Activated naive CD4-positive, alpha-beta T cell treated with Interleukin-2 at 50 U/mL for 16 hours (primary cell): Measurements from ENCODE around the gene SUMO3.

Experiments
- DNase-seq: peaks from one replicate; pipeline ENCODE4 v3.0.0-alpha.2; 2020

The SUMO3 gene

GRCh38 chr21:44801468-44802395 lies 16.1 kb downstream of the SUMO3 start, which contains the start of gene UBE2G2:
UBE2G2 (minus strand) TSS chr21:44801820; CDS start chr21:44801748, 72 bp downstream.
- peak; percentile 90 for DNase-seq

- peak; percentile 6 for DNase-seq
These were observed 16.8 kb downstream of the SUMO3 start for GRCh38 chr21:44800971-44801467.

- peak; percentile 14 for DNase-seq
These were observed 17.8 kb downstream of the SUMO3 start for GRCh38 chr21:44800103-44800502.

- no peak for DNase-seq
These were observed 18.2 kb downstream of the SUMO3 start for GRCh38 chr21:44799646-44800045.

- DNase-seq = no peak
These were observed 20.1 kb downstream of the SUMO3 start for GRCh38 chr21:44797775-44798174.

GRCh38 chr21:44795342-44795741 lies 22.5 kb downstream of the SUMO3 start:
- no peak for DNase-seq

- DNase-seq = no peak
These were observed 24.1 kb downstream of the SUMO3 start for GRCh38 chr21:44793592-44794374.

GRCh38 chr21:44792702-44793591 lies 24.9 kb downstream of the SUMO3 start:
- DNase-seq = peak; percentile 45

GRCh38 chr21:44791993-44792392 lies 25.9 kb downstream of the SUMO3 start:
- no peak for DNase-seq

- DNase-seq = no peak
These were observed 26.6 kb downstream of the SUMO3 start for GRCh38 chr21:44791246-44791645.

GRCh38 chr21:44790368-44790767 lies 27.5 kb downstream of the SUMO3 start:
- no peak for DNase-seq

GRCh38 chr21:44789880-44790279 lies 28.0 kb downstream of the SUMO3 start:
- DNase-seq = no peak

GRCh38 chr21:44785620-44786335 lies 32.1 kb downstream of the SUMO3 start:
- DNase-seq = no peak

- no peak for DNase-seq
These were observed 33.1 kb downstream of the SUMO3 start for GRCh38 chr21:44784810-44785209.

GRCh38 chr21:44783020-44783696 lies 34.7 kb downstream of the SUMO3 start:
- DNase-seq = no peak

- DNase-seq = no peak
These were observed 36.9 kb downstream of the SUMO3 start for GRCh38 chr21:44780767-44781459.

- no peak for DNase-seq
These were observed 37.7 kb downstream of the SUMO3 start for GRCh38 chr21:44780137-44780502.

GRCh38 chr21:44779417-44780136 lies 38.3 kb downstream of the SUMO3 start:
- DNase-seq = no peak

GRCh38 chr21:44778983-44779382 lies 38.9 kb downstream of the SUMO3 start:
- DNase-seq = no peak

- no peak for DNase-seq
These were observed 39.4 kb downstream of the SUMO3 start for GRCh38 chr21:44778499-44778911.
